NOMO-1 (cell line): Measurements from ENCODE around the gene EDEM2.
A peak's percentile ranks its signal among the peaks of the same experiment; 100 is the strongest.

Source experiments
- DNase-seq, 2 experiments: peaks; one replicate each; lab custom pipeline; 2025; ENCODE audit not compliant: unreplicated experiment in 2 of 2; lab: John Stamatoyannopoulos, UW

The EDEM2 gene

GRCh38 chr20:35131934-35132333 lies 15.2 kb downstream of the EDEM2 start:
- no peak for DNase-seq

- peak in 1 of 2 experiments; percentile 55 for DNase-seq
Measured at GRCh38 chr20:35129647-35130069, 17.5 kb downstream of the EDEM2 start.

- DNase-seq: no peak
Measured at GRCh38 chr20:35125753-35126152, 21.4 kb downstream of the EDEM2 start.

- no peak for DNase-seq
Measured at GRCh38 chr20:35122756-35123405, 24.3 kb downstream of the EDEM2 start.

GRCh38 chr20:35121186-35121585 lies 25.9 kb downstream of the EDEM2 start:
- no peak for DNase-seq

GRCh38 chr20:35120012-35120701 lies 27.0 kb downstream of the EDEM2 start:
- DNase-seq: peak; percentile 85 to 94

GRCh38 chr20:35117629-35118028 lies 29.5 kb downstream of the EDEM2 start:
- DNase-seq: no peak

- no peak for DNase-seq
Measured at GRCh38 chr20:35117196-35117595, 29.9 kb downstream of the EDEM2 start.

GRCh38 chr20:35116258-35116657 lies 30.9 kb downstream of the EDEM2 start:
- DNase-seq: no peak

- DNase-seq: no peak
Measured at GRCh38 chr20:35115606-35116005, 31.5 kb downstream of the EDEM2 start.

GRCh38 chr20:35112276-35112675 lies 34.9 kb downstream of the EDEM2 start:
- DNase-seq: peak in 1 of 2 experiments; percentile 64

- DNase-seq: peak in 1 of 2 experiments; percentile 14
Measured at GRCh38 chr20:35111141-35111888, 35.8 kb downstream of the EDEM2 start.

- DNase-seq: no peak
Measured at GRCh38 chr20:35108921-35109320, 38.2 kb downstream of the EDEM2 start.

GRCh38 chr20:35106827-35107380 lies 40.2 kb downstream of the EDEM2 start:
- no peak for DNase-seq

- DNase-seq: peak in 1 of 2 experiments; percentile 27
Measured at GRCh38 chr20:35104685-35105295, 42.3 kb downstream of the EDEM2 start.

GRCh38 chr20:35101620-35102019 lies 45.5 kb downstream of the EDEM2 start:
- DNase-seq: no peak

- DNase-seq: peak in 1 of 2 experiments; percentile 54
Measured at GRCh38 chr20:35093267-35093884, 53.8 kb downstream of the EDEM2 start.

- DNase-seq: peak; percentile 82 to 92
Measured at GRCh38 chr20:35092524-35093266, 54.4 kb downstream of the EDEM2 start, which contains the start of gene TRPC4AP. Gene TRPC4AP, minus strand, starts transcription at chr20:35092807. Its CDS starts 26 bp downstream, at chr20:35092781.

- peak in 1 of 2 experiments; percentile 10 for DNase-seq
Measured at GRCh38 chr20:35091816-35092523, 55.2 kb downstream of the EDEM2 start.
